ENCODE data around the gene STYXL1.

The STYXL1 gene

GRCh38 chr7:75953931-75954330 lies 93.9 kb downstream of the STYXL1 start:
- no peak for DNase-seq (ENCODE audit: low read depth, low spot score)
- TF ChIP-seq CTCF (IDR thresholded peaks at IDR 0.05; ENCODE audit: low read depth, low read length), result no peak
- in situ Hi-C loops (cut with HindIII; ENCODE audit: low sequenced_read_pairs), result no loop called here
- no peak overlapping the region for H3K4me3 ChIP-seq (ENCODE audit: low read depth, low read length)

- H3K4me3 ChIP-seq (ENCODE audit: low read depth, low read length), result no peak overlapping the region
- no peak for TF ChIP-seq CTCF (IDR thresholded peaks at IDR 0.05; ENCODE audit: low read depth, low read length)
- no peak for DNase-seq (ENCODE audit: low read depth, low spot score)
- in situ Hi-C loops (cut with HindIII; ENCODE audit: low sequenced_read_pairs), result no loop called here
These were observed 94.4 kb downstream of the STYXL1 start for GRCh38 chr7:75953431-75953830.

GRCh38 chr7:75951506-75951905 lies 96.3 kb downstream of the STYXL1 start:
- H3K4me3 ChIP-seq (ENCODE audit: low read depth, low read length), result no peak overlapping the region
- TF ChIP-seq CTCF (IDR thresholded peaks at IDR 0.05; ENCODE audit: low read depth, low read length), result no peak
- in situ Hi-C loops (cut with HindIII; ENCODE audit: low sequenced_read_pairs), result no loop called here
- DNase-seq (ENCODE audit: low read depth, low spot score), result no peak

- in situ Hi-C loops (cut with HindIII; ENCODE audit: low sequenced_read_pairs), result no loop called here
- no peak for TF ChIP-seq CTCF (IDR thresholded peaks at IDR 0.05; ENCODE audit: low read depth, low read length)
- no peak for DNase-seq (ENCODE audit: low read depth, low spot score)
- H3K4me3 ChIP-seq (ENCODE audit: low read depth, low read length), result no peak overlapping the region
These were observed 97.6 kb downstream of the STYXL1 start for GRCh38 chr7:75950111-75950681.

- no peak for DNase-seq (ENCODE audit: low read depth, low spot score)
- H3K4me3 ChIP-seq (ENCODE audit: low read depth, low read length), result no peak overlapping the region
- TF ChIP-seq CTCF (IDR thresholded peaks at IDR 0.05; ENCODE audit: low read depth, low read length), result no peak
- in situ Hi-C loops (cut with HindIII; ENCODE audit: low sequenced_read_pairs), result no loop called here
These were observed 99.6 kb downstream of the STYXL1 start for GRCh38 chr7:75948179-75948578.
